ENCODE data around the gene TRPC4. TPM values are rescaled to one million over a fixed set of nuclear protein-coding genes. Genes with fewer than 3 reads are reported as not detected.

The TRPC4 gene
- total and polyA plus RNA-seq, 7 donors = 0.64 to 11.8 (median 9.4) TPM; not detected in 1

GRCh38 chr13:37680137-37680536, 189.4 kb downstream of the TRPC4 start:
- peaks cover 0 to 6% (median 2%) of the 10 kb centered on the region in 4 donors for H3K4me1 ChIP-seq
- no peaks in the 10 kb centered on the region for H3K27me3 ChIP-seq
- no peaks in the 10 kb centered on the region for H3K36me3 ChIP-seq
- no peaks in the 10 kb centered on the region for H3K9me3 ChIP-seq
- TF ChIP-seq EP300 (IDR thresholded peaks at IDR 0.05) (no peak), POLR2AphosphoS5 (IDR thresholded peaks at IDR 0.05) (no peak), CTCF (IDR thresholded peaks at IDR 0.05) (no peak), POLR2A (IDR thresholded peaks at IDR 0.05) (no peak)
- no peak overlapping the region for H3K4me3 ChIP-seq
- intact Hi-C loops (cut with DNase I) = no loop called here
- 55 to 84% methylated on average over 5 of the region's 5 CpGs for WGBS, 2 donors
- H3K27ac ChIP-seq = no peak overlapping the region
- no peak for DNase-seq

GRCh38 chr13:37679043-37679442, 190.5 kb downstream of the TRPC4 start:
- no peak for DNase-seq
- Histone ChIP-seq H3K4me3 (no peak overlapping the region), H3K27ac (no peak overlapping the region), H3K4me1 (peaks cover 0 to 6% (median 2%) of the 10 kb centered on the region in 4 donors), H3K36me3 (no peaks in the 10 kb centered on the region), H3K27me3 (no peaks in the 10 kb centered on the region), H3K9me3 (no peaks in the 10 kb centered on the region)
- intact Hi-C loops (cut with DNase I) = no loop called here
- no peak for TF ChIP-seq POLR2AphosphoS5 (IDR thresholded peaks at IDR 0.05)
- TF ChIP-seq POLR2A (IDR thresholded peaks at IDR 0.05) = no peak
- TF ChIP-seq EP300 (IDR thresholded peaks at IDR 0.05) = no peak
- no peak for TF ChIP-seq CTCF (IDR thresholded peaks at IDR 0.05)
- WGBS, 2 donors = 44 to 81% methylated on average over 2 of the region's 2 CpGs

- intact Hi-C loops (cut with DNase I) = no loop called here
- Histone ChIP-seq H3K27ac (no peak overlapping the region), H3K27me3 (no peaks in the 10 kb centered on the region), H3K36me3 (no peaks in the 10 kb centered on the region), H3K4me3 (no peak overlapping the region), H3K4me1 (no peaks in the 10 kb centered on the region), H3K9me3 (no peaks in the 10 kb centered on the region)
- WGBS, 2 donors = 67 to 79% methylated on average over 1 of the region's 1 CpG
- no peak for DNase-seq
- TF ChIP-seq POLR2AphosphoS5 (IDR thresholded peaks at IDR 0.05) (no peak), CTCF (IDR thresholded peaks at IDR 0.05) (no peak), POLR2A (IDR thresholded peaks at IDR 0.05) (no peak), EP300 (IDR thresholded peaks at IDR 0.05) (no peak)
Measured at GRCh38 chr13:37669845-37670244, 199.7 kb downstream of the TRPC4 start.

- intact Hi-C loops (cut with DNase I) = no loop called here
- 46 to 64% methylated on average over 3 of the region's 3 CpGs for WGBS, 2 donors
Measured at GRCh38 chr13:37667702-37668101, 201.9 kb downstream of the TRPC4 start.

More at GRCh38 chr13:37667702-37668101, 201.9 kb downstream of the TRPC4 start:
- no peak overlapping the region for H3K27ac ChIP-seq
- H3K4me3 ChIP-seq = no peak overlapping the region
- no peaks in the 10 kb centered on the region for H3K9me3 ChIP-seq
- no peaks in the 10 kb centered on the region for H3K36me3 ChIP-seq
- TF ChIP-seq POLR2A (IDR thresholded peaks at IDR 0.05) = no peak
- TF ChIP-seq EP300 (IDR thresholded peaks at IDR 0.05) = no peak
- no peak for TF ChIP-seq POLR2AphosphoS5 (IDR thresholded peaks at IDR 0.05)
- TF ChIP-seq CTCF (IDR thresholded peaks at IDR 0.05) = no peak
- no peak for DNase-seq
- no peaks in the 10 kb centered on the region for H3K4me1 ChIP-seq
- no peaks in the 10 kb centered on the region for H3K27me3 ChIP-seq
